ENCODE measurements around the gene GABRR3.

The GABRR3 gene

DNA sequence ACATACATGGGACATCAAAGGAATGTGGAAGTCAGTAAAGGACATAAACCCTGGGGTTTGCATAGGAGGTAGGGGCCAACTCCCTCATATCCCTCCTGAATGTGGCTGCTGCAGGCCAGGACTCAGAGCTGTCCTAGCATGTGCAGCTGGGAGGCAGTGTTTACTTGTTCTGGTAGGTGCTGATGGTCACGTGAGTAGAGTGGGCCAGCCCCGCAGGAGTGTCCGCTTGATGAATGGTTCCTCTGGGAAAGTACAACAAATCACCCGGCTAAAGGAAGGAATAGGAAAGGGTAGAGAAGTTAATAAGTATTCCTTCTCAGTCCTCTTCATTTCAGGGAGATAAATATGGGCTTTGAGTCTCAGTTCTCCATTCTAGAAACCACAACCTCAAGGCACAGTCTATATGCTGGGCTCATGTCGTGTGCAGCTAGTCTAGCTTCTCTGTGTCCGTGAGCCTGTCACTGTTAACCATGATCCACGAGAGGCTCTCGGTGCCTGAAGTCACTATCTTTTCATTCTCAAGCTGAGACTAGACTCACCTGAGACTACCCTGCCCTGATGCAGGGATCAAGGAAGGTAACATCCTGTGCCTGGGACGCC, 80.8 kb downstream of the GABRR3 start:
- DNase-seq: no peak

DNA sequence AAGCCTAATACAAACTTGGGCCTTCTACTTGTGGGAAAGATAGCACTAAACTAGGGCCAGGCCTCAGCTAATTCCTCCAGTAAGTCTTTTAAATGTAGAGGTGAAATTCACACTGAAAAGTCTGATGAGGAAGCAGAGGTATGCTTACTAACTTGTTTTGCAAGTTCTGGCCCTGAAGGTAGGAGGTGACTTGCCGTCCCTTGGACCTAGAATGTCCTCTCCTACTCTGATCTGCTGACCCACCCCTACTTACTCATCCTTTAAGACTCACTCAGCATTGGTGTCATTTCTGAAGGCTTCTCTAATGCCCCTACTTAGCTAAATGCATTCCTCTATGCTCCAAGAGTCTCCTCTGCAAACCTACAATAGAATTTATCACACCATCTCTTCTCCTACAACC, 82.2 kb downstream of the GABRR3 start:
- no peak for DNase-seq

DNA sequence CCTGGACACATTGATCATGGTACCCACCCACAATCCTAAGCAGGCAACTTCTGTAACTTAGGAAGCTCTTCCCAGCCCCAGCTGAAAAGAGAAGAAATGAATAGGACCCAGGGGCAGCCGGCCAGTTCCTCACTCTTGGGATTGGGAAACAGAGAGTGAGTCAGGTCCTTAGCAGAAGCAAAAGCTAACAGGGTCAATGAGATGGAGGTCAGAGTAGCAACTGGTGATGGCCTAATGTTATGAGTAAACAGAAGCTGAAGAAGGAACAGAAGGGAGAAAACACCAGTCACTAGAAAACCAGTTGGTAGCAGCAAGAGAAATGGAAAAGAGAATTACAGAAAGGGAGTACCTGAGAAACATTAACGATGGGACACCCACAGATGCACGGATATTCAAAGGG, 82.8 kb downstream of the GABRR3 start:
- DNase-seq: no peak

DNA sequence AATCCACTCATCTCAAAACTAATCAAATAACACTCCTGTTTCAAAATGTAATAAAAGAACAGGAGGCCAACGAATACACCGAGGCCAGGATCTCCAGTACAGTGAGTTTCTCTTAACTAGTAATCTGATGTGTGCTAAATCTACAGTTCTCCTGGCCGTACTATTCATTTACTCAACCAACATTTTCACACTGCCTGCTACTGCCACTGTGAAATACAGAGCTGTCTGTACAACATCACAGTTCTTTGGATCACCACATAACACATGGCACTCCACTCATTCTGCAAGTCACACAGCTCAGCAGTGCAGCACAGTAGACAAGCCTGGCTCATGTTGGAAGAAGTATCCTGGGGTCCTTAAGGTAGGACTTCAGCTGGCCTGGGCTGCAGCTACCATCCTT, 84.8 kb downstream of the GABRR3 start:
- no peak for DNase-seq

DNA sequence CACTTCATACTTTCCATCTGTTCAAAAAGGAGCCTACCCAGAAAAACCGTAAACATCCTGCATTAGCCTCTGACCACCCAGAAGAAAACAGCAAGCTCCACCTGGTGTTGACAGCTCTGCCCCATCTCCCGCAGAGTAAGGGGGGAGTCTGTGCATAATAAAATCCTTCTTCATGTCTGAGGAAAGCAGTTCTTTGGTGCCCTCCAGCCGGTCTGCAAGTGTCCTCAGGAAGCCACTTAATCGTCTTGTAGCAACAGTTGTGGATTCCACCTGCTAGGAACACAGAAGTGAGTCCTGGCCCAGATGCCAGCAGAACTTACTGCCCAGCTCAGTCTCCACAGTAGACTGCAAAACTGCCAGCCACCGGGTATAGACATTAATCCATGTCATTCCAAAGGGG, 85.4 kb downstream of the GABRR3 start:
- no peak for DNase-seq

DNA sequence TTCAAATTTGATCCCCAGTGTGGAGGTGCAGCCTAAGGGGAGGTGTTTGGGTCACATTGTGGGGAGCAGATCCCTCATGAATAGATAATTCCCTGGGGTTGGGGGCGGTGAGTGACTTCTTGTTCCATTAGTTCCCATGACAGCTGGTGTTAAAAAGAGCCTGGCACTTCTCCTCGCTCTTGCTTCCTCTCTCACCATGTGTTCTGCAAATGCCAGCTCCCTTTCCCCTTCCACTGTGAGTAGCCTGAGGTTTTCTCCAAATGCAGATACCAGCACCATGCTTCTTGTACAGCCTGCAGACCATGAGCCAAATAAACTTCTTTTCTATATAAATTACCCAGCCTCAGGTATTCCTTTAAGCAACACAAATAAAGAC, 86.0 kb downstream of the GABRR3 start:
- no peak for DNase-seq

DNA sequence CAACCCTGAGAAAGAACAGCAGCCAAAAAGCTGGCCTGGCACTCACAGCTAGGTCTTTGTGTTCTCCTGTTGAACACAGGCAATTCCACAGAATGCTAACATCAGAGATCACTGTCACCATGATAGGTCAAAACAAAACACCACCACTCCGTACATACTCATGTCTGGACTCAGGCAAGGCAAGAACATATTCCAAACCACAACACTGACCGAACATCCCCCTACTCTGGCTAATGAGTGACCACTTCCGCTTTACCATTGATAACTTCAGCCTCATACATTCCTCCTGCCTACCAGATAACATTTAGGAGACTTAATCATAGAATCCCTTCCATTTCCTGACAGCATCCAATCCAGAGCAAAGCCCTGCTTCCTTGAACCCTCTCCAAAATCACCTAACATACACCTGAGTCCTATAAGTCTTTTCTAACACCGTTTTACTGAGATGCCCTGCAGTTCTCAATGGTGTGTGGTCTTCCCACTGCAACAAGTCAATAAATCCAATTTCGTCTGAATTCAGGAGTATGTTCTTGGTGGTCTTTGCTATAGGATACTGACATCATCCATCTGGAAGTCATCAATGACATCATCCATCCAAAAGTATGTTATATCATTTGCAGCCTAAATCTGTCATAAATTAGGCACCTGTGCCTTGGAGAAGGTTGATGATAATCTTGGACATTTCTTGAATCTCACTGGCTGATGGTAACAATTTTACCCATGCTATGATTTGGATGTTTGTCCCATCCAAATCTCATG, 86.6 kb downstream of the GABRR3 start:
- no peak for DNase-seq

DNA sequence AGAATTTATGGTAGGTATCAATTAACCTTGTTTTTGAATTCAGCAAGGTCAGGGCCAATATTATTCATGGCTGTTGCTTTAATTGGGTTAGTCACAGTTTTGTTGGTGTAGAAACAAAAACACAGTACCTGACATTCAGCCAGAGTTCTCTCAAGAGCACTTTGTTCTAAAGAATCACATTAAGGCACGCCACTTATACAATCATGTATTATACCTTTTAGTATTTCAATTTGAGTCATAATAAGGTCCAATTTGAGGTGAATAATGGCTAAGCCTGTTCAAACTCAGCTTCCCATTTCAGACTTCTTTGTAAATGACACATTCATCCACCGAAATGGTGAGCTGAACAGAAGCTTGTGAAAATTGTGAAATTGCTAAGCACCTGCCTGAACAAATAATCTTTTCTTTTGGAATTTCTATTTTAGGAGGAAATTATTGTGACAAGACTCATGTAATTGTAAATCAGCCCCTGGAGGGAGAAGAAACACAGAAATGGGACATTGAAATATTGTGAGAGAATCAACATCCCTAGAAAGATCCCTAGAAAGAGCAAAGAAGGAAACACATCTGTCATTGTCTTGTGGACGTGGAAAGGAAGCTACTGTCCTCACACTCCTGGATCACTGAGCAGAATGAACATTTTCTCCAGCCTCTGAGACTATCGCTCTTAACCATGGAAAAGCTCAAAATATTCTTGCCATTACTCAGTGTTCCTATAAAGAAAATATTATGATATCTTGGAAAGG, 92.1 kb downstream of the GABRR3 start:
- DNase-seq: no peak

DNA sequence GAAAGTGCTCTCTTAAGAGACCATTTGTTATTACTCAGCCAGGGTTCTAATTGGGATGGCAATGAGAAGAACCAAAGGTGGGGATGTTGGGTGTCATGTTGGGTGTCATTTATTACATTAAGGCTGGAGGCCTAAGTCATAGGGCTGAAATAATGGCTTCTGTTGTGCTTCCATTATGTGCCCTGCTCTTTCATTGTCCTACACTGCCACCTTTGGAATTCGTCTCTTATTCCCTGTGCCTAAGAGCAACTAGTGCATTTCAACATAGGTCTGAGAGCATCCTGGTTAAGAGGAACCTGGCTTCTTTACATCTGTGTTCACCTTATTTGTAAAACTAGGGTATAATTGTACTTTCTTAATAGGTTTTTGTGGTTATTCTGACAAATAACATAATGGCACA, 95.1 kb downstream of the GABRR3 start:
- DNase-seq: no peak

DNA sequence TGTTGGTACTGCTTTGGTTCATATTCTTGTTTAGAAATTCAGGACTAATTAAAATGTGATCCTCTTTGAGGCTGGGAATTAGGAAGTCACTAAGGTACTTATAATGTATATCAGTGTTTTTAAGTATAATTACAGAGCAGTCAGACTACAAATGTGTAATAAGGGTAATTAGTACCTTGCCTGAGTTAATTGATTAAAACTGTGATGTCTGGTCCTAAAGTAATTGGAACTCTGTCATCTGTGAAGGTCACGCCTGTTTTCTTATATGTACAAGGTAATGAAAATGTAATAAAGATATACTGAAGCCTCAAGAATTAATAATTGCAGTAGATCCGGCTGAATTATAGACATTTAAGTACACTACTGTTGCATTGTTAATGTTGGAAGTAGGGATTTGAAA, 95.7 kb downstream of the GABRR3 start:
- no peak for DNase-seq

DNA sequence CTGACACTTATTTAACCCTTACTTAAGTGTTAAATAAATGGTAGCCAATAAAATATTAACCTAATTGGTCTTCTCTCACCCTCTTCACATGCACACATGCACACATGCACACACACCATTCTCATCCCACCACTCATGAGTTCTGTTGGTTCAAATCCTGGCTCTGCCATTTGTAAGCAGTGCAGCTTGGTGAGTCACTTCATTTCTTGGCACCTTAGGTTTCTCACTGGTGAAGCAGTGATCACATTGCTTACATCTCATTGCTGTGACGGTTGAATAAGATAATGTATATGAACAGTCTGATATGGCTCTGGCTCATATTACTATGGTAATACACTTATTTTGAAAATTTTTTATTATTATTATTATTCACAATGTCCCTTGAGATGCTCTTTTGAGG, 96.7 kb downstream of the GABRR3 start:
- no peak for DNase-seq

DNA sequence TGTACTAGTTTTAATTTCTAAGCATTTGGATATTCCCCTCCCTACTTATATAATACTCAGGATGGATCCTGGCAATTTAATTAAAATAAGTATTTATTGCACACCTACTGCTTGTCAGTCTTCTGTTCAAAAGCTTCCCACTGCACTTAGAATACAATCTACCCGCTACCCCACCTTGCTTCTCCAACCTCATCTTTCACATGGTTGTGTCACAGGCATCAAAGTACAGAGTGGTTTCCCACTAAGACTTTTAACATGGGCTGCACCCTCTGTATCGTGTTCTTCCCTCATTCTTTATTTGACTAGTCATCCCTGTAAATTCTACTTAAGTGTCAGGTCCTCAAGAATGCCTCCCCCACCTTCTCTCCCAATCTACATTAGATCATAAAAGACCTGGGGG, 97.9 kb downstream of the GABRR3 start:
- no peak for DNase-seq

DNA sequence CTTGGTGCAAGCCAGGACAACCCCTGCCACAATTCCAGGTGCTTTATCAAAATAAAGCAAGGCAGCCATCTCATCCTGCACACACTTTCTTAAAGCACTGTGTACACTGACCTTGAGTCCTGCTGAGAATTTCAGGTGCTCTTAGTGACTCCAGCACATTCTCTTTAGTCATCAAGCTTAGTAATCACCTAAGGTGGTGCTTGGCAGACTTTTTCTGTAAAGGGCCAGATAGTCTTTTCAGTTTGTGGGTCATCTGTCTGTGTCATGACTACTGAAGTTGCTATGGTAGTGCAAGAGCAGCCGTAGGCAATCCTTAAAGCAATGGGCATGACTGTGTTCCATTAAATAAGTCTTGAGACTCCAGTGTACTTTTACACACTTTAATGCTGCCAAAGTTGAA, 99.3 kb downstream of the GABRR3 start:
- no peak for DNase-seq
